IMR-90 (cell line): ENCODE results near the gene PHC2. TPM values are rescaled to one million over a fixed set of nuclear protein-coding genes. Genes with fewer than 3 reads are reported as not detected.

Experiments
- ATAC-seq: fragments of 200-7000 bp; cut with Tn5 transposase; 2 replicates; pipeline ENCODE4 v1.9.1; 2020; ENCODE audit warnings: low read depth, mild to moderate bottlenecking, moderate library complexity
- BruUV-seq: library from RNA; stranded (reverse); fragments of 400-500 nt; replicated peaks from 2 replicates; lab custom pipeline; 2021; lab: Mats Ljungman, UMichigan
- CTCF ChIA-PET: fragments of 300-600 bp; formaldehyde crosslinking; extraction: SDS; loops from one replicate; lab custom pipeline; 2021; ENCODE audit warnings: antibody characterized with exemption; lab: Yijun Ruan, JAX
- POLR2A ChIA-PET: fragments of 300-600 bp; sonication (Branson Sonifier 250); formaldehyde crosslinking; loops from one replicate; lab custom pipeline; 2022; ENCODE audit warnings: antibody characterized with exemption; ENCODE audit not compliant: unreplicated experiment; lab: Charles Lee
- DNase-seq: peaks from one replicate; pipeline ENCODE4 v3.0.0; 2013
- H2AFZ ChIP-seq: replicated peaks from 2 replicates; pipeline ENCODE3; 2013; ENCODE audit warnings: low read length, mild to moderate bottlenecking; ENCODE audit not compliant: poor library complexity
- H2AK5ac ChIP-seq: 2 replicates; pipeline ENCODE4 v1.6.1; 2013; ENCODE audit warnings: low read depth, low read length, inconsistent platforms
- H2AK9ac ChIP-seq: replicated peaks from 2 replicates; pipeline ENCODE3; 2013; ENCODE audit warnings: mild to moderate bottlenecking, low read depth, low read length, moderate library complexity; ENCODE audit not compliant: poor library complexity
- H2BK120ac ChIP-seq: 2 replicates; pipeline ENCODE4 v1.6.1; 2013; ENCODE audit warnings: low read depth, low read length, inconsistent platforms
- H2BK15ac ChIP-seq: 3 replicates; pipeline ENCODE4 v1.6.1; 2013; ENCODE audit warnings: low read depth, low read length, inconsistent platforms
- H2BK20ac ChIP-seq: 2 replicates; pipeline ENCODE4 v1.6.1; 2013; ENCODE audit warnings: low read depth, mild to moderate bottlenecking, inconsistent platforms, low read length, moderate library complexity
- H2BK5ac ChIP-seq: 2 replicates; pipeline ENCODE4 v1.6.1; 2013; ENCODE audit warnings: mild to moderate bottlenecking, low read depth, low read length, inconsistent platforms; ENCODE audit not compliant: poor library complexity, severe bottlenecking
- H3K14ac ChIP-seq: replicated peaks from 2 replicates; pipeline ENCODE4 v1.6.1; 2013; ENCODE audit warnings: low read depth, low read length, inconsistent platforms
- H3K18ac ChIP-seq: 2 replicates; pipeline ENCODE4 v1.6.1; 2013; ENCODE audit warnings: low read depth, low read length, control low read depth
- H3K23ac ChIP-seq: 2 replicates; pipeline ENCODE4 v1.6.1; 2013; ENCODE audit warnings: low read depth, low read length, inconsistent platforms
- H3K27ac ChIP-seq: 2 replicates; pipeline ENCODE4 v1.5.1; 2013; ENCODE audit warnings: mild to moderate bottlenecking, control low read depth, low read length; ENCODE audit not compliant: insufficient read depth
- H3K27me3 ChIP-seq: 2 replicates; pipeline ENCODE4 v1.6.1; 2013; ENCODE audit warnings: low read length; ENCODE audit not compliant: control insufficient read depth, insufficient read depth
- H3K36me3 ChIP-seq: 2 replicates; pipeline ENCODE4 v1.6.1; 2013; ENCODE audit warnings: low read length, mixed read lengths; ENCODE audit not compliant: control insufficient read depth, insufficient read depth
- H3K4ac ChIP-seq: 2 replicates; pipeline ENCODE4 v1.6.1; 2013; ENCODE audit warnings: low read depth, low read length, inconsistent platforms
- H3K4me1 ChIP-seq: 2 replicates; pipeline ENCODE4 v1.6.1; 2013; ENCODE audit warnings: low read length, mixed read lengths; ENCODE audit not compliant: control insufficient read depth, insufficient read depth
- H3K4me2 ChIP-seq: 2 replicates; pipeline ENCODE4 v1.6.1; 2013; ENCODE audit warnings: low read depth, mild to moderate bottlenecking, control low read depth, low read length, moderate library complexity
- H3K4me3 ChIP-seq: 2 replicates; pipeline ENCODE4 v1.5.1; 2013; ENCODE audit warnings: low read depth, mild to moderate bottlenecking, control low read depth, low read length, moderate library complexity; ENCODE audit not compliant: insufficient read depth
- H3K56ac ChIP-seq: 2 replicates; pipeline ENCODE4 v1.6.1; 2013; ENCODE audit warnings: low read length, inconsistent platforms; ENCODE audit not compliant: insufficient read depth; ENCODE audit errors: extremely low read depth
- H3K79me1 ChIP-seq, 2 experiments: 2 replicates each; pipeline ENCODE4 v1.6.1; 2013; ENCODE audit warnings: low read length in 2 of 2, inconsistent platforms in 1 of 2, low read depth in 1 of 2
- H3K9ac ChIP-seq: 2 replicates; pipeline ENCODE4 v1.6.1; 2013; ENCODE audit warnings: low read depth, low read length, control low read depth
- H3K9me1 ChIP-seq: 2 replicates; pipeline ENCODE4 v1.6.1; 2013; ENCODE audit warnings: low read length, inconsistent platforms; ENCODE audit not compliant: insufficient read depth
- H3K9me3 ChIP-seq: 2 replicates; pipeline ENCODE4 v1.6.1; 2013; ENCODE audit warnings: low read length; ENCODE audit not compliant: control insufficient read depth, insufficient read depth
- H4K20me1 ChIP-seq: 2 replicates; pipeline ENCODE4 v1.6.1; 2013; ENCODE audit warnings: low read length, inconsistent platforms; ENCODE audit not compliant: insufficient read depth
- H4K5ac ChIP-seq: 2 replicates; pipeline ENCODE4 v1.6.1; 2013; ENCODE audit warnings: mild to moderate bottlenecking, low read depth, low read length, control low read depth
- H4K8ac ChIP-seq, 2 experiments: 2 replicates each; pipeline ENCODE4 v1.6.1; 2013; ENCODE audit warnings: low read depth in 2 of 2, low read length in 2 of 2, control low read depth in 1 of 2, inconsistent platforms in 1 of 2
- H4K91ac ChIP-seq: 2 replicates; pipeline ENCODE4 v1.6.1; 2013; ENCODE audit warnings: low read depth, low read length, inconsistent platforms; ENCODE audit not compliant: insufficient read depth
- BHLHE40 ChIP-seq: fragments of 150-350 bp; IDR thresholded peaks from 2 replicates; pipeline ENCODE4 v1.6.1; 2016; ENCODE audit warnings: mild to moderate bottlenecking, low read depth, low read length
- CHD1 ChIP-seq: IDR thresholded peaks from 2 replicates; pipeline ENCODE4 v1.6.1; 2012; ENCODE audit warnings: low read depth, low read length, improper control_type of control experiment
- ELK1 ChIP-seq: fragments of 150-350 bp; IDR thresholded peaks from 2 replicates; pipeline ENCODE4 v1.6.1; 2016; ENCODE audit warnings: low read depth, mild to moderate bottlenecking, low read length, moderate library complexity, borderline replicate concordance
- FOS ChIP-seq: fragments of 150-350 bp; IDR thresholded peaks from 2 replicates; pipeline ENCODE4 v1.6.1; 2016; ENCODE audit warnings: low read depth, low read length
- MAZ ChIP-seq: IDR thresholded peaks from 2 replicates; pipeline ENCODE4 v1.6.1; 2012; ENCODE audit warnings: low read depth, mild to moderate bottlenecking, low read length, improper control_type of control experiment, moderate library complexity, borderline replicate concordance
- MXI1 ChIP-seq: IDR thresholded peaks from 2 replicates; pipeline ENCODE4 v1.6.1; 2012; ENCODE audit warnings: low read depth, mild to moderate bottlenecking, low read length, moderate library complexity, borderline replicate concordance
- NFE2L2 ChIP-seq: fragments of 150-350 bp; IDR thresholded peaks from 2 replicates; pipeline ENCODE4 v1.6.1; 2016; ENCODE audit warnings: low read depth, mild to moderate bottlenecking, low read length
- RCOR1 ChIP-seq: IDR thresholded peaks from 2 replicates; pipeline ENCODE4 v1.6.1; 2012; ENCODE audit warnings: mild to moderate bottlenecking, low read length, improper control_type of control experiment; ENCODE audit not compliant: insufficient replicate concordance
- RFX5 ChIP-seq: IDR thresholded peaks from 2 replicates; pipeline ENCODE4 v1.8.0; 2012; ENCODE audit warnings: low read depth, mild to moderate bottlenecking, low read length, moderate library complexity
- SMC3 ChIP-seq: fragments of 150-350 bp; IDR thresholded peaks from 2 replicates; pipeline ENCODE4 v1.6.1; 2016; ENCODE audit warnings: low read depth, mild to moderate bottlenecking, antibody characterized with exemption, low read length, moderate library complexity
- USF2 ChIP-seq: fragments of 150-350 bp; IDR thresholded peaks from 2 replicates; pipeline ENCODE4 v1.6.1; 2017; ENCODE audit warnings: mild to moderate bottlenecking, antibody characterized with exemption, low read length, low read depth
- WGBS, 2 experiments: methylation state at CpG; one replicate each; pipeline versions ENCODE4 v1.1.5 to v1.1.7; 2013; ENCODE audit warnings: missing lambda C conversion rate in 2 of 2; ENCODE audit not compliant: insufficient read length in 1 of 2; ENCODE audit errors: extremely low coverage in 2 of 2; 5-methylcytosine and 5-hydroxymethylcytosine counted together
- dilution Hi-C: fragments of 300-500 bp; cut with HindIII; formaldehyde crosslinking; loops from one replicate; pipeline ENCODE4 v1.14.3; 2018; ENCODE audit warnings: low sequenced_read_pairs; ENCODE audit not compliant: unreplicated experiment
- in situ Hi-C: fragments of 300-500 bp; cut with MboI; formaldehyde crosslinking; loops from 3 replicates; pipeline ENCODE4 v1.14.3; 2019; ENCODE audit warnings: low sequenced_read_pairs, inconsistent platforms, mixed read lengths
- intact Hi-C: fragments of 100-400 bp; cut with micrococcal nuclease; formaldehyde crosslinking; loops from 2 replicates; pipeline ENCODE4 v1.10.0; 2022
- polyA plus RNA-seq, 3 experiments: library from polyadenylated mRNA; depleted of rRNA; stranded (reverse); fragments of >200 nt; gene quantifications; 2 replicates each; pipeline ENCODE4 v1.2.3, GENCODE V29; 2012; ENCODE audit warnings: low replicate concordance in 1 of 3
- total RNA-seq: library from RNA; depleted of rRNA; stranded (reverse); fragments of >200 nt; gene quantifications from 2 replicates; pipeline ENCODE4 v1.2.3, GENCODE V29; 2012
- TF ChIP-seq, protein P1 (sequence below): conservative IDR thresholded peaks from 2 replicates; pipeline ENCODE4 v1.5.1; 2012; ENCODE audit warnings: mild to moderate bottlenecking, low read depth, low read length, improper control_type of control experiment

PHC2 gene
- total and polyA plus RNA-seq, 2 of the 4 experiments (the other 2 are of a cell fraction): 46.4 to 98.1 TPM

- H2BK120ac ChIP-seq: peak overlapping the region; percentile 93
- CTCF ChIA-PET: interaction anchor here (2.2 kb wide), 1 partner anchor 82 kb away, joined by 5 read pairs; no protein-coding TSS in a partner anchor
- H3K4ac ChIP-seq: peak overlapping the region; percentile 92
- H4K5ac ChIP-seq: peak overlapping the region; percentile 77
- H2AFZ ChIP-seq: peak overlapping the region; percentile 27
- peak overlapping the region; percentile 85 for H4K91ac ChIP-seq
- DNase-seq: peak; percentile 89
- H3K27me3 ChIP-seq: no peaks in the 10 kb centered on the region
- peak overlapping the region; percentile 64 for H3K4me2 ChIP-seq
- peak overlapping the region; percentile 89 for H2BK20ac ChIP-seq
- peak overlapping the region; percentile 6; the same call in 1 of the 2 replicates for H3K56ac ChIP-seq
- H2AK9ac ChIP-seq: peak overlapping the region; percentile 82
- WGBS, 2 experiments: 25% methylated on average over 1 of the region's 5 CpGs; no CpG with 5 or more reads in 1 of the 2 experiments
- no peak overlapping the region for H3K4me3 ChIP-seq
- POLR2A ChIA-PET: no interaction called here
- H4K20me1 ChIP-seq: no peaks in the 10 kb centered on the region; the same call in 1 of the 2 replicates
- H3K79me1 ChIP-seq: 0 out of 4 replicates have a peak, but pooled peaks cover 0 to 8% of the 10 kb centered on the region in 2 experiments
- peak overlapping the region; percentile 93 for H2AK5ac ChIP-seq
- H3K9me3 ChIP-seq: no peaks in the 10 kb centered on the region
- peaks cover 28% of the 10 kb centered on the region for H3K4me1 ChIP-seq
- peaks cover 16% of the 10 kb centered on the region for H3K9me1 ChIP-seq
- H2BK5ac ChIP-seq: peak overlapping the region; percentile 63
- in situ Hi-C loops: no loop called here
- peak overlapping the region; percentile 91 for H3K27ac ChIP-seq
- peak overlapping the region; percentile 82 for H3K14ac ChIP-seq
- peaks cover 5% of the 10 kb centered on the region; the same call in 1 of the 2 replicates for H3K36me3 ChIP-seq
- H4K8ac ChIP-seq: peak overlapping the region; percentile 41 to 66; a peak in 3 of 4 replicates
- peak; percentile 88 for ATAC-seq
- peak overlapping the region; percentile 48 for H3K23ac ChIP-seq
- intact Hi-C loops: loop anchor here (5.0 kb wide), 1 partner anchor 238 kb away; no protein-coding TSS in a partner anchor
- peak overlapping the region; percentile 53; the same call in 1 of the 2 replicates for H3K9ac ChIP-seq
- peak overlapping the region; percentile 88 for H3K18ac ChIP-seq
- no TSS peak for BruUV-seq
- H2BK15ac ChIP-seq: peak overlapping the region; percentile 82; the same call in 2 of the 3 replicates
- dilution Hi-C loops: no loop called here
- no peak for TF ChIP-seq RCOR1
- no peak for TF ChIP-seq BHLHE40
- 0 out of 2 replicates have a peak, but pooled peaks have one; percentile 20 for TF ChIP-seq FOS
- TF ChIP-seq RFX5: no peak
- TF ChIP-seq ELK1: no peak
- TF ChIP-seq NFE2L2: peak; percentile 68; the same call in 1 of the 2 replicates
- TF ChIP-seq MAZ: no peak; the same call in 1 of the 2 replicates
- no peak for TF ChIP-seq MXI1
- TF ChIP-seq USF2: no peak
- TF ChIP-seq SMC3: no peak
- TF ChIP-seq, protein P1, sequence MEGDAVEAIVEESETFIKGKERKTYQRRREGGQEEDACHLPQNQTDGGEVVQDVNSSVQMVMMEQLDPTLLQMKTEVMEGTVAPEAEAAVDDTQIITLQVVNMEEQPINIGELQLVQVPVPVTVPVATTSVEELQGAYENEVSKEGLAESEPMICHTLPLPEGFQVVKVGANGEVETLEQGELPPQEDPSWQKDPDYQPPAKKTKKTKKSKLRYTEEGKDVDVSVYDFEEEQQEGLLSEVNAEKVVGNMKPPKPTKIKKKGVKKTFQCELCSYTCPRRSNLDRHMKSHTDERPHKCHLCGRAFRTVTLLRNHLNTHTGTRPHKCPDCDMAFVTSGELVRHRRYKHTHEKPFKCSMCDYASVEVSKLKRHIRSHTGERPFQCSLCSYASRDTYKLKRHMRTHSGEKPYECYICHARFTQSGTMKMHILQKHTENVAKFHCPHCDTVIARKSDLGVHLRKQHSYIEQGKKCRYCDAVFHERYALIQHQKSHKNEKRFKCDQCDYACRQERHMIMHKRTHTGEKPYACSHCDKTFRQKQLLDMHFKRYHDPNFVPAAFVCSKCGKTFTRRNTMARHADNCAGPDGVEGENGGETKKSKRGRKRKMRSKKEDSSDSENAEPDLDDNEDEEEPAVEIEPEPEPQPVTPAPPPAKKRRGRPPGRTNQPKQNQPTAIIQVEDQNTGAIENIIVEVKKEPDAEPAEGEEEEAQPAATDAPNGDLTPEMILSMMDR: no peak
- no peak for TF ChIP-seq CHD1
These were observed 56.4 kb downstream of the PHC2 start for GRCh38 chr1:33374336-33375105.
